AG04449 (cell line): ENCODE results near the gene ALDH6A1.

Experiments used
- CTCF ChIA-PET: fragments of 350-600 bp; formaldehyde crosslinking; extraction: SDS; loops from one replicate; lab custom pipeline; 2021; ENCODE audit warnings: antibody characterized with exemption; lab: Yijun Ruan, JAX
- POLR2A ChIA-PET: fragments of 400-600, 350-600 bp; formaldehyde crosslinking; extraction: SDS; loops from one replicate; lab custom pipeline; 2020; ENCODE audit warnings: antibody characterized with exemption, inconsistent platforms; lab: Yijun Ruan, JAX
- DNase-seq: peaks from one replicate; pipeline ENCODE4 v3.0.0-alpha.2; 2010; ENCODE audit warnings: low read depth, low spot score
- H3K4me3 ChIP-seq: 2 replicates; pipeline ENCODE4 v1.5.1; 2011; ENCODE audit warnings: low read depth, mild to moderate bottlenecking, control low read depth, low read length
- TF ChIP-seq, protein P1 (sequence below): IDR thresholded peaks from one replicate; pipeline ENCODE4 v1.5.1; 2011; ENCODE audit warnings: mild to moderate bottlenecking, moderate library complexity, low read length, control low read depth, inconsistent platforms; ENCODE audit not compliant: insufficient read depth; ENCODE audit errors: missing control alignments

Gene ALDH6A1

GRCh38 chr14:74035556-74035955 lies 48.7 kb downstream of the ALDH6A1 start:
- ChIA-PET POLR2A (interaction anchor here (1.4 kb wide), 1 partner anchor 17 kb away, joined by 6 read pairs; no protein-coding TSS in a partner anchor), CTCF (interaction anchor here (1.1 to 2.1 kb wide), 5 partner anchors 10 to 306 kb away, joined by 3 to 6 read pairs (median 3); no protein-coding TSS in a partner anchor)
- TF ChIP-seq, protein P1, sequence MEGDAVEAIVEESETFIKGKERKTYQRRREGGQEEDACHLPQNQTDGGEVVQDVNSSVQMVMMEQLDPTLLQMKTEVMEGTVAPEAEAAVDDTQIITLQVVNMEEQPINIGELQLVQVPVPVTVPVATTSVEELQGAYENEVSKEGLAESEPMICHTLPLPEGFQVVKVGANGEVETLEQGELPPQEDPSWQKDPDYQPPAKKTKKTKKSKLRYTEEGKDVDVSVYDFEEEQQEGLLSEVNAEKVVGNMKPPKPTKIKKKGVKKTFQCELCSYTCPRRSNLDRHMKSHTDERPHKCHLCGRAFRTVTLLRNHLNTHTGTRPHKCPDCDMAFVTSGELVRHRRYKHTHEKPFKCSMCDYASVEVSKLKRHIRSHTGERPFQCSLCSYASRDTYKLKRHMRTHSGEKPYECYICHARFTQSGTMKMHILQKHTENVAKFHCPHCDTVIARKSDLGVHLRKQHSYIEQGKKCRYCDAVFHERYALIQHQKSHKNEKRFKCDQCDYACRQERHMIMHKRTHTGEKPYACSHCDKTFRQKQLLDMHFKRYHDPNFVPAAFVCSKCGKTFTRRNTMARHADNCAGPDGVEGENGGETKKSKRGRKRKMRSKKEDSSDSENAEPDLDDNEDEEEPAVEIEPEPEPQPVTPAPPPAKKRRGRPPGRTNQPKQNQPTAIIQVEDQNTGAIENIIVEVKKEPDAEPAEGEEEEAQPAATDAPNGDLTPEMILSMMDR, result no peak
- DNase-seq, result no peak
- no peak overlapping the region for H3K4me3 ChIP-seq

- TF ChIP-seq, protein P1, result no peak
- CTCF ChIA-PET, result interaction anchor here (2.1 kb wide), 1 partner anchor 305 kb away, joined by 6 read pairs; no protein-coding TSS in a partner anchor
Observed at GRCh38 chr14:74034572-74034971, 49.7 kb downstream of the ALDH6A1 start.

DNA sequence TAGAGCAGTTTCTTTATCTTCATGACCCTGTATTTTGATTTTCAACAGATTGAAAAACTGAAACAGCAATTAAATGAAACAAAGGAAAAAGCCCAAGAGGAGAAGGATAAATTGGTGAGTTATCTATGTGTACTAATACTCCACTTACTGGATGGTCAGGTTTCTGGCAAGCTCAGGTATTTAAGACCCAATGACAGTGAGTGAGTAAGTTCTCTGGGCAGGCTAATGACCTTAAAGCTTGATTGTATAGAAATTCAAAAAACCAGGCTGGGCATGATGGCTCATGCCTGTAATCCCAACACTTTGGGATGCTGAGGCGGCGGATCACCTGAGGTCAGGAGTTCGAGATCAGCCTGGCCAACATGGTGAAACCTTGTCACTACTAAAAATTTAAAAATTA lies 55.1 kb downstream of the ALDH6A1 start:
- CTCF ChIA-PET, result no interaction called here
- POLR2A ChIA-PET, result no interaction called here

More at GRCh38 chr14:74034572-74034971, 49.7 kb downstream of the ALDH6A1 start:
- POLR2A ChIA-PET, result no interaction called here
- no peak for DNase-seq
- no peak overlapping the region for H3K4me3 ChIP-seq

GRCh38 chr14:74022346-74022745 lies 61.9 kb downstream of the ALDH6A1 start:
- no peak for DNase-seq
- H3K4me3 ChIP-seq, result no peak overlapping the region
- ChIA-PET POLR2A (no interaction called here), CTCF (interaction anchor here (1.0 kb wide), 1 partner anchor 17 kb away, joined by 5 read pairs; no protein-coding TSS in a partner anchor)
- TF ChIP-seq, protein P1, result no peak

More for the DNA sequence above, 55.1 kb downstream of the ALDH6A1 start:
- TF ChIP-seq, protein P1, result no peak
- DNase-seq, result no peak
- H3K4me3 ChIP-seq, result no peak overlapping the region

GRCh38 chr14:74019408-74020137 lies 64.7 kb downstream of the ALDH6A1 start:
- CTCF ChIA-PET, result interaction anchor here (0.9 to 1.6 kb wide), 2 partner anchors 12 to 302 kb away, joined by 3 read pairs; no protein-coding TSS in a partner anchor
- DNase-seq, result peak; percentile 12
- H3K4me3 ChIP-seq, result peak overlapping the region; percentile 86
- TF ChIP-seq, protein P1, result no peak
- POLR2A ChIA-PET, result interaction anchor here (0.7 to 1.8 kb wide), 5 partner anchors 9 to 85 kb away, joined by 3 to 5 read pairs (median 3); partner anchors contain the start of genes COQ6 and FAM161B
